ENCODE measurements around the gene COL19A1. TPM values are rescaled to one million over a fixed set of nuclear protein-coding genes. Genes with fewer than 3 reads are reported as not detected.
"Not testable (repeated sequence)": the region's sequence is repeated elsewhere in the genome, so short reads cannot be mapped to it uniquely, and the experiment has no call there.

The COL19A1 gene
- total and polyA plus RNA-seq, 2 of the 13 experiments (the other 11 are each of a cell fraction or from before 2014, with no cell fraction given) = not detected

- POLR2A ChIA-PET; H3K4me2 ChIP-seq (ENCODE audit: low read depth, low read length); H3K27me3 ChIP-seq (ENCODE audit: control insufficient read depth in 1 of 2, insufficient read depth in 2 of 2, low read length in 2 of 2); DNase-seq (ENCODE audit: low spot score); FAIRE-seq; in situ Hi-C loops (cut with HindIII; ENCODE audit: extremely low pct_ligation_motif_present, low pct_unique_long_range_greater_than_20kb); CTCF ChIA-PET (ENCODE audit: low intra/inter-chr PET ratio, low total read pairs); H3K36me3 ChIP-seq (replicated peaks in 1 of 2; ENCODE audit: control insufficient read depth in 1 of 2, insufficient read depth in 2 of 2, low read length in 2 of 2); H3K27ac ChIP-seq (ENCODE audit: extremely low read length, insufficient read depth, low read length); H3K79me2 ChIP-seq (ENCODE audit: insufficient read depth, low read length); H3K9ac ChIP-seq (ENCODE audit: insufficient read depth, low read depth, low read length); ATAC-seq; H4K20me1 ChIP-seq (ENCODE audit: insufficient read depth, low read length); intact Hi-C loops (cut with micrococcal nuclease; ENCODE audit: unreplicated experiment); BruUV-seq (replicated peaks); H3K4me1 ChIP-seq (ENCODE audit: insufficient read depth, low read length); H2AFZ ChIP-seq (ENCODE audit: low read length); H3K9me3 ChIP-seq (ENCODE audit: low read length); H3K4me3 ChIP-seq (replicated peaks in 1 of 3; ENCODE audit: insufficient read depth in 1 of 3, low read depth in 2 of 3, low read length in 3 of 3): not testable (repeated sequence)
- 0% methylated on average over 1 of the region's 1 CpG for WGBS (ENCODE audit: low lambda C conversion rate)
Observed at GRCh38 chr6:69892561-69892960, 26.2 kb downstream of the COL19A1 start.

GRCh38 chr6:69893266-69893665 lies 26.9 kb downstream of the COL19A1 start:
- H3K4me3 ChIP-seq (replicated peaks in 1 of 3; ENCODE audit: insufficient read depth in 1 of 3, low read depth in 2 of 3, low read length in 3 of 3); intact Hi-C loops (cut with micrococcal nuclease; ENCODE audit: unreplicated experiment); FAIRE-seq; BruUV-seq (replicated peaks); H2AFZ ChIP-seq (ENCODE audit: low read length); ATAC-seq; H3K4me1 ChIP-seq (ENCODE audit: insufficient read depth, low read length); DNase-seq (ENCODE audit: low spot score); H3K9me3 ChIP-seq (ENCODE audit: low read length); POLR2A ChIA-PET; H3K36me3 ChIP-seq (replicated peaks in 1 of 2; ENCODE audit: control insufficient read depth in 1 of 2, insufficient read depth in 2 of 2, low read length in 2 of 2); in situ Hi-C loops (cut with HindIII; ENCODE audit: extremely low pct_ligation_motif_present, low pct_unique_long_range_greater_than_20kb); H3K9ac ChIP-seq (ENCODE audit: insufficient read depth, low read depth, low read length); H3K4me2 ChIP-seq (ENCODE audit: low read depth, low read length); H3K27me3 ChIP-seq (ENCODE audit: control insufficient read depth in 1 of 2, insufficient read depth in 2 of 2, low read length in 2 of 2); CTCF ChIA-PET (ENCODE audit: low intra/inter-chr PET ratio, low total read pairs); H3K79me2 ChIP-seq (ENCODE audit: insufficient read depth, low read length); H3K27ac ChIP-seq (ENCODE audit: extremely low read length, insufficient read depth, low read length); H4K20me1 ChIP-seq (ENCODE audit: insufficient read depth, low read length): not testable (repeated sequence)

GRCh38 chr6:69894578-69895347 lies 28.4 kb downstream of the COL19A1 start:
- DNase-seq (ENCODE audit: low spot score) = no peak
- CTCF ChIA-PET (ENCODE audit: low intra/inter-chr PET ratio, low total read pairs) = no interaction called here
- no peak for TF ChIP-seq ZBTB44 (CRISPR knock-in tag; IDR thresholded peaks at IDR 0.05)
- no peak for TF ChIP-seq HCFC1 (IDR thresholded peaks at IDR 0.05; ENCODE audit: low read depth, low read length)
- no peak for TF ChIP-seq GATA4 (IDR thresholded peaks at IDR 0.05; ENCODE audit: borderline replicate concordance, low read depth)
- no peak for TF ChIP-seq TMF1 (CRISPR knock-in tag; IDR thresholded peaks at IDR 0.05; ENCODE audit: low read depth)
- no peak for TF ChIP-seq CEBPZ (IDR thresholded peaks at IDR 0.05; ENCODE audit: low read length)
- TF ChIP-seq CCDC6 (CRISPR knock-in tag; IDR thresholded peaks at IDR 0.05) = no peak
- no peak for TF ChIP-seq ZBTB7B (CRISPR knock-in tag; IDR thresholded peaks at IDR 0.05)

More at GRCh38 chr6:69894578-69895347, 28.4 kb downstream of the COL19A1 start:
- no TSS peak for BruUV-seq (replicated peaks)
- in situ Hi-C loops (cut with HindIII; ENCODE audit: extremely low pct_ligation_motif_present, low pct_unique_long_range_greater_than_20kb) = no loop called here
- Histone ChIP-seq H3K4me2 (ENCODE audit: low read depth, low read length) (no peak overlapping the region), H3K4me3 (replicated peaks in 1 of 3; ENCODE audit: insufficient read depth in 1 of 3, low read depth in 2 of 3, low read length in 3 of 3) (no peak overlapping the region), H3K9me3 (ENCODE audit: low read length) (no peaks in the 10 kb centered on the region), H4K20me1 (ENCODE audit: insufficient read depth, low read length) (no peaks in the 10 kb centered on the region), H3K27ac (ENCODE audit: extremely low read length, insufficient read depth, low read length) (no peak overlapping the region), H3K36me3 (replicated peaks in 1 of 2; ENCODE audit: control insufficient read depth in 1 of 2, insufficient read depth in 2 of 2, low read length in 2 of 2) (no peaks in the 10 kb centered on the region), H2AFZ (ENCODE audit: low read length) (no peak overlapping the region), H3K79me2 (ENCODE audit: insufficient read depth, low read length) (no peaks in the 10 kb centered on the region), H3K4me1 (ENCODE audit: insufficient read depth, low read length) (no peaks in the 10 kb centered on the region), H3K27me3 (ENCODE audit: control insufficient read depth in 1 of 2, insufficient read depth in 2 of 2, low read length in 2 of 2) (no peaks in the 10 kb centered on the region), H3K9ac (ENCODE audit: insufficient read depth, low read depth, low read length) (no peak overlapping the region)
- FAIRE-seq = no peak
- POLR2A ChIA-PET = no interaction called here
- 20% methylated on average over 8 of the region's 8 CpGs for WGBS (ENCODE audit: low lambda C conversion rate)
- ATAC-seq = no peak
- intact Hi-C loops (cut with micrococcal nuclease; ENCODE audit: unreplicated experiment) = no loop called here
